Activated T-helper 9 cell treated with anti-CD3 and anti-CD28 coated beads, Interleukin-2, amount 50 U/mL, for 16 hours (primary cell): ENCODE measurements around the gene WFDC12.
A peak's percentile ranks its signal among the peaks of the same experiment; 100 is the strongest.
"Not testable (repeated sequence)": the region's sequence is repeated elsewhere in the genome, so short reads cannot be mapped to it uniquely, and the experiment has no call there.

Experiments used
- DNase-seq: peaks from one replicate; pipeline ENCODE4 v3.0.0-alpha.2; 2020; ENCODE audit warnings: low read depth

The WFDC12 gene

GRCh38 chr20:45124365-45124764 lies at the start of gene WFDC12:
TSS of gene WFDC12 (minus strand) at chr20:45124465. CDS start at chr20:45124447, 18 bp downstream.
- no peak for DNase-seq

GRCh38 chr20:45173522-45173921 lies 49.3 kb upstream of the WFDC12 start:
- no peak for DNase-seq

- DNase-seq: no peak
Measured at GRCh38 chr20:45164906-45165305, 40.6 kb upstream of the WFDC12 start.

- no peak for DNase-seq
Measured at GRCh38 chr20:45163083-45163803, 39.0 kb upstream of the WFDC12 start.

GRCh38 chr20:45157962-45158361 lies 33.7 kb upstream of the WFDC12 start:
- no peak for DNase-seq

DNA sequence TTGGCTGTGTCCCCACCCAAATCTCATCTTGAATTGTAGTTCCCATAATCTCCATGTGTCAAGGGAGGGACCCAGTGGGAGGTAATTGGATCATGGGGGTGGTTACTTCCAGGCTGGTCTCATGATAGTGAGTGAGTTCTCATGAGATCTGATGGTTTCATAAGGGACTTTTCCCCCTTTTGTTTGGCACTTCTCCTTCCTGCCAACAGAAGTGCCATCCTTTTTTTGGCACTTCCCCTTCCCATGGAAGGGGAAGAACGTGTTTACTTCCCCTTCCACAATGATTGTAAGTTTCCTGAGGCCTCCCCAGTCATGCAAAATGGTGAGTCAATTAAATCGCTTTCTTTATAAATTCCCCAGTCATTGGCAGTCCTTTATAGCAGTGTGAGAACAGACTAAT lies 32.4 kb upstream of the WFDC12 start:
- DNase-seq: no peak

DNA sequence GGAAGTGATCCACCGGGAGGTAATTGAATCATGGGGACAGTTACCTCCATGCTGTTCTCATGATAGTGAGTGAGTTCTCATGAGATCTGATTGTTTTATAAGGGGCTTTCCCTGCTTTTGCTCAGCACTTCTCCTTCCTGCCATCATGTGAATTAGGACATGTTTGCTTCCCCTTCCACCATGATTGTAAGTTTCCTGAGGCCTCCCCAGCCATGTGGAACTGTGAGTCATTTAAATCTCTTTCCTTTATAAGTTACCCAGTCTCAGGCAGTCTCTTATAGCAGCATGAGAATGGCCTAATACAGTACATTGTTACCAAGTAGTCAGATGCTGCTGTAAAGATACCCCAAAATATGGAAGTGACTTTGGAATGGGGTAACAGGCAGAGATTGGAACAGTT lies 30.5 kb upstream of the WFDC12 start:
- DNase-seq: not testable (repeated sequence)

DNA sequence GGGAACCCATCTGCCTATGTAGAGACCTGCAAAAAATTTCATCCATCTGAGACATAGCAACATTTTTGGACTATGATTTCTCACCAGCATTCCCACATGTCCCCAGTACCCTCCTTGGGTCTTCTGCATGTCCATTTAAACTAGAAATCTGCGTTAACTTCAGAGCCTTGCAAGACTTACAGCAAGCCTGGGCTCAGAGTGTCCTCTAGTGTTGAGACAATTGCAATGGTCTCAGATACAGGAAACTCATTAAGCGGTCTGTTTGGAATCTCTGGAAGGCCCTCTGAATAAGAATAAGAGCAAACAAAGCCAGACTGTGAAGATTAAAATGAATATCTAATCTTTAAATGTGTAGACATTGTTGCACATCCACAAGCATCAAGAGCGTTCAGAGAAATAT lies 29.9 kb upstream of the WFDC12 start:
- DNase-seq: no peak

DNA sequence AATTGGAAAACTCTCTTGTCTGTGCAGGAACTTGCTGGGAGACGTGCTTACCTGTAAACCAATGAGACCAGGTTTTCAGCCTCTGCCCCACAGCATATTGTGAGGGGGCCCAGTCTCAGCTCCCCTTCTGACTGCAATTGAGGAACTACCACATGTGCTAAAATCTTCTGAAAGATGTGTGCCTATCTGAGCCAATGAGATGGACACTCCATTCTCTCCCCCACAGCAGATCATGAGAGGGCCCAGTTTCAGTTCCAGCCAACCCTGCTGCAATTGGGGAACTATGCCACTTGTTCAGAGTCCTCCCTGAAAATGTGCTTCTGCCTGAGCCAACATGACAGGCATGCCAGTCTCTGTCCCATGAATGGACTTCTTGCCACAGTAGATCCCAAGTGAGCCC lies 29.5 kb upstream of the WFDC12 start:
- DNase-seq: no peak

DNA sequence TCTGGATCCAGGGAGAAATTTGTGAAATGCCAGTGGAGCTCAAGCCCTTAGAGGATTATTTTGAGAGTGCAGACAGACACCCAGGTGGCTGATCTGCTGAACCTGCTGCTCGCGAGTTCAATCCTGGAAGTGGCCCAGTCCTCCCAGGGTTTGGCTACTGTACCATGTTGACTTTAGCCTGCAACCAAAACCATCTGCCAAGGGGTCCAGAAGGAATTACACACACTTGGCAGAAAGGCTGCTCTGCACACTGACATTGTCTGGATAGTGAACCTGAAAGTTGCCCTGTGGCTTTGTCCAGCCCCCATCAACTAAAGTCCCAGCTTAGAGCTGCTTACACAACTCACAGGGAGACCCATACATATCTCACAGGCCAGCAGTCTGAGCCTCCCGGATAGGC lies 28.9 kb upstream of the WFDC12 start:
- no peak for DNase-seq

DNA sequence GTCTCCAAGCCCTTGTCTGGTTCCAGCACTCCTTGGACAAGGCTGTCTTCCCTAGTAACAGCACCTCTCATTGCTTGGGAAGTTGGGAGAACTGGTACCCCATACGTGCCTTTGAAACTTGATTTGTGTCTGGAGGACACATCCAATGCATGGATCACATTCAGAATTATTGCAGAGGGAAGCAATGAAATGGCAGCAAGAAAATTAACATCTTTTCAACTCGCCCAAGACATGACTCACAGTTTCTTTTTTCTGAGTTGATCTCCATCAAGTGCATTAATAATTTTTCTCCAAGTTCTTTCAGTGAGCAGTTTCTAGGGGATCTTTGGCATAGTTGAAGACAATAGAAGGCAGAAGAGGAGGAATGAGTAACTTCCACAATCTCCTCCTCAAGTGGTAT lies 28.1 kb upstream of the WFDC12 start:
- no peak for DNase-seq

- no peak for DNase-seq
Measured at GRCh38 chr20:45149062-45149461, 24.8 kb upstream of the WFDC12 start.

DNA sequence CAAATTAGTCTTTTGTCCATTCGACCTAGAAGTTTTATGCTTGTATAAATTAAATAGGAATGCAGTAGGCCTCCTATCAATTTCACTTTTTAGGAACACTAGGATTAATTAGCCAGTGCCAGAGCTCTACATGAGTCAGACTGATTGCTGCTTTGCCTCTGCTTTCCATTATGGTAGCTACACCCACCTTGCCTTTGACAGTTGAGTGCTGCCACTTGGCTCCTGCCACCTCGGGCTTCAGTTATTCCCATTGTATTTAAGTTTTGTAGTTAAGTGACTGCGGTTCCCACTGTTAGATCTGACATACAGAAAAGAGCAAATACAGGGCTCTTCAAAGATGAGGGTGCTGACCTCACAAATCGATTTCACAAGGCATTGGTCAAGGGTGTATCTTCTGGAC lies 16.6 kb upstream of the WFDC12 start:
- DNase-seq: no peak

- DNase-seq: not testable (repeated sequence)
Measured at GRCh38 chr20:45139733-45140375, 15.6 kb upstream of the WFDC12 start.

DNA sequence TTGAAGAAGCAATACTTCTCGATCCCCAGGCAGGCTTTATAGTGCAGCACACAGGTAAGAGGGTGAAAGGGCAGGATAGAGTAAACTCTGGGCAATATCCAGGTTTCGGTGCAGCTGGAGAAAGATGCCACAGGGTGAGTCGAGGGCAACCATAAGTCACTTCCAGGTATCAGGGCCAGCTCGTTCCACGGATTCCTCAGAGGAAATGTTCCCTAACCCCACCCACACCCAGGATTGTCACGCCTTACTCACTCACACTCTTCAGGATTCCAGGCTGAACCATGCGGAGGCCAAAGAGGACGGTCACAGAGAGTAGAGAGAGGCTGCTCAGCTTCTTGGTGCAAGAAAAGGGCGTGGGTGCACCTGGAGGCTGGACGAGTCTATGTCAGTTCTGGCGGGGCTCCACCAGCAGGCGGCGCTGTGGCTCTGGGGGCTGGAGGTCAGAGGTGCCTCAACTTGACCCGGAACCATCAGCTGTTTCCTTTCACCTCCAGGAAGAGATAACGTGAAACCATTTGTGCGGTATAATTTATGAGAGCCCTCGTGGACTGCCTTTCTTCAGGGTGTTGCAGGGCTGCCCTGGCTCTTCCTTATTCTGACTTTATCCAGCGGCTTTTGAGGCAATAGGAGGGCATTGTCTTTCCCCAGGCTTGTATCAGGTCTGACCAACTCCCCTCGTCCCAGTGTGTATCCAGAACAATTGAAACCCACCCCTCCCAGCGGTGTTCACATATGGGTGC lies 14.5 kb upstream of the WFDC12 start:
- peak; percentile 33 for DNase-seq

DNA sequence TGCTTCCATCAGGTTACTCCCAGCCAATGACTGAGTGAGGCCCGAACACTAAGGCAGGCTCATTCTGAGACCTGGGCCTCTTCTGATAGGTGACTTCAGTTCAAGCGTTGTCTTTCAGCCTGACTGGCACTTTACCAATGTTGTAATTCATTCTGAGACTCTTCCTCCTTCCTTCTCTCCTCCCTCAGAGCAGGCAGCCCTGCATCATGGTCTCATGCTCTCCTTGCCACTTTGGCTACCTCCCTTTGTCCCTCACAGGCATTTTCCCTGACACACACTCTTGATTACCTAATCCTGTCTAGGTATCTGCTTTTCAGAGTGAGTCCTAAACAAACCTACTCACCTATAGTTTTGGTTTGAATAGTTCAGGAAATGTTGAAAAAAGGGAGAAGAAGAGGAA lies 12.6 kb upstream of the WFDC12 start:
- DNase-seq: no peak

DNA sequence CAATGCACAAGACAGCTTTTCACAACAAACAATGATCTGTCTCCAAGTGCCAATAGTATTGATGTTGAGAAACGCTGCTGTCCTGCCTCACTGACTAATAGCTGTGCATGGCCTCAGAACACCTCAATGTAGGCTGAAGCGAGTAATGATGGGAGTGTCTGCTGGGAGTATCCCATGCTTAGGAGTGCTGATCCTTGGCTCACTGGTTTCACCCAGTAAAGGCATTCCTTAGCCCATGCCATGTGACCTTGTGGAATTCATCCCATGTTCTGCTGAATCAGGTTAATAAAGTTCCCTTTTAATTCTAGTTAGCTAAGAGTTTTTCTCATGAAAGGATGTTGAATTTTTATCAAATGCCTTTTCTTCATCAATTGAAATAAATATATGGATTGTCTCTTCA lies 3.8 kb upstream of the WFDC12 start:
- DNase-seq: no peak

- no peak for DNase-seq
Measured at GRCh38 chr20:45121388-45121787, 2.9 kb downstream of the WFDC12 start.

DNA sequence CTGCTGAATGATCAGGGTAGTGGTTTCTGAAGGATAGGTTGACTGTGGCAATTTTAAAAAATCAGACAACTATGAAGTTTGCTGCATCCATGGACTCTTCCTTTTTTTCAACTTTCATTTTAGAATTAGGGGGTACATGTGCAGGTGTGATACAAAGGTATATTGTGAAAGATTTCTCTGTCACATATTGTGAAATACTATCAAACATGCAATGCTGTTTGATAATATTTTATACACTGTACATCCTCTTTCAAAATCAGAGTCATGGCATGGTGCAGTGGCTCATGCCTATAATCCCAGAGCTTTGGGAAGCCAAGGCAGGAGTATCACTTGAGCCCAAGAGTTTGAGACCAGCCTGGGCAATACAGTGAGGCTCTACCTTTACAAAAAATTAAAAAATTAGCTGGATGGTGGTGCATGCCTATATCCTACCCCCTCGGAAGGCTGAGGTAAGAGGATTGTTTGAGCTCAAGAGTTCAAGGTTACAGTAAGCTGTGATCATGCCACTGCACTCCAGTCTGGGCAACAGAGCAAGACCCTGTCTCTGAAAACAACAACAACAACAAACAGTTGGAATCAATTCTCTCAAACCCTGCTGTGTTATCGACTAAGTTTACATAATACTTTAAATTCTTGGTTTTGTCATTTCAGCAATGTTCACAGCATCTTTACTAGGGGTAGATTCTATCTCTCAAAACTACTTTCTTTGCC lies 4.6 kb downstream of the WFDC12 start:
- DNase-seq: no peak

- no peak for DNase-seq
Measured at GRCh38 chr20:45118028-45118427, 6.2 kb downstream of the WFDC12 start.

DNA sequence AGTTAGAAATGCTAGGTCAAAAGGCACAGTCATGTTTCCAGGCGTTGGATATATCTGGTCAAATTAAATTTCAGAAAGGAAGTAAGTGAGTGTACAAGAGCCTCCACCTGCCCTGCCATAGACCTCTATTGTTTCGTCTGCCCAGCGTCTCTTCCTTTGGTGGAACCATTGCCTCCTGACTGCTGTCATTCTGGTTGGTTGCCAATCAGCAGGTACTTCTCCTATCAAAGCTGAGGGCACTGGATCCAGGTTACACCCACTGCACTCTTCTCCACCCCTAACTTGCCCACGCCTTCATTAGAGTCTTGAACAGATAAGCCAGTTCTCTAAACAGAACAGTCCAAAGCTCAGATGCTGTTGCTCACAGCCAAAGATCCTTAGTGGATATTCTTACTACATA lies 6.7 kb downstream of the WFDC12 start:
- DNase-seq: no peak

DNA sequence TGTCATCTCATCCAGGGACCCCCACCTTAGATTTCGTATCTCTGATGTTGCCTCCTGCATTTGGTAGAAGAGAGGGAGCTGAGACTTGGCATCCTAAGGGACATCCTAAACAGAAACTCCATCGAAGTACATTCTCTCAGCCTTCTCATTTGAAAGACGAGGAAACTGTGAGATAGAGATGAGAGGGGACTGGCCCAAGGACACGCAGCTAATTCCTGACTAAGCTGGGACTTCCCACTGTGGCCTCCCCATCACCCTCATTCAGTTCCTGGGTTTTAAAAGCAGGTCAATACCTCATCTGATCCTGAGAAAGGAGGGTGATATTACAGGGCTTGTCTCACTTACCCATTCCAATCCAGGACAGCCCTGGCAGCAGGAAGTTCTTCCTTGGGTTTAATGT lies 8.4 kb downstream of the WFDC12 start:
- no peak for DNase-seq

DNA sequence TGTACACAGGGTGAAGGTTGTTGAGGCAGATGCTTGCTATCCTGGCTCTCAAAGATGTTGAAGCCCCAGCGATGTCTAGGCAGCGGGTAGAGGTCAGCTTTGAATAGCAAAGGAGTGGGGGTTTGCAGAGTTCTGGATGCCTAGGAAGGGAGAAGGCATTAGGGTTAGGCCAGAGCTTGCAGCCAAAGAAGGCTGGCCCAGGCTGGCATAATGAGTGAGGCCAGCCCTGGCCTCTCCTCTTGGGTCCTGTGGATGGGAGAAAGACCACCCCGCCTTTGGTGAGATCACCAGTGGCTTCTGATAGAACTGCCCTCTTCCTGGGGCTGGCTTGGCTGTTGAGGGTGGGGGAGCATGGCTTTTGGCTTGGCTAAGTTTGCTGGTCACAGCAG lies 8.9 kb downstream of the WFDC12 start:
- no peak for DNase-seq
